NB4 (cell line): Measurements from ENCODE around the gene SLC19A1.

ENCODE experiments used
- MYC ChIP-seq: IDR thresholded peaks from 2 replicates; pipeline ENCODE4 v1.6.1; 2011; ENCODE audit warnings: low read depth, low read length
- POLR2A ChIP-seq: IDR thresholded peaks from 2 replicates; pipeline ENCODE4 v1.6.1; 2011; ENCODE audit warnings: mild to moderate bottlenecking; ENCODE audit not compliant: insufficient read length; ENCODE audit errors: extremely low read depth

- no peak for TF ChIP-seq MYC
- no peak for TF ChIP-seq POLR2A
These were observed 23.5 kb downstream of the SLC19A1 start for GRCh38 chr21:45518742-45519141.
